H9 (cell line): Measurements from ENCODE around the gene SYCE3. TPM values are rescaled to one million over a fixed set of nuclear protein-coding genes. Genes with fewer than 3 reads are reported as not detected.

Source experiments
- DNase-seq: peaks from one replicate; pipeline ENCODE4 v3.0.0-alpha.2; 2017
- H2AFZ ChIP-seq: one replicate; pipeline ENCODE4 v1.6.1; 2013; ENCODE audit warnings: mild to moderate bottlenecking, low read length, control low read depth, moderate library complexity
- H2AK5ac ChIP-seq: 2 replicates; pipeline ENCODE4 v1.6.1; 2013; ENCODE audit warnings: low read length, control low read depth, mixed read lengths; ENCODE audit not compliant: insufficient read length
- H2BK120ac ChIP-seq: one replicate; pipeline ENCODE4 v1.6.1; 2013; ENCODE audit warnings: low read depth, mild to moderate bottlenecking, low read length, control low read depth, inconsistent platforms; ENCODE audit not compliant: poor library complexity, severe bottlenecking
- H2BK12ac ChIP-seq: 2 replicates; pipeline ENCODE4 v1.6.1; 2013; ENCODE audit warnings: low read length, control low read depth, mixed read lengths, low read depth; ENCODE audit not compliant: insufficient read length
- H2BK15ac ChIP-seq: 2 replicates; pipeline ENCODE4 v1.6.1; 2013; ENCODE audit warnings: low read depth, low read length, control low read depth
- H2BK20ac ChIP-seq: one replicate; pipeline ENCODE4 v1.6.1; 2013; ENCODE audit warnings: low read depth, mild to moderate bottlenecking, low read length, control low read depth, inconsistent platforms; ENCODE audit not compliant: poor library complexity, severe bottlenecking
- H2BK5ac ChIP-seq: 2 replicates; pipeline ENCODE4 v1.6.1; 2013; ENCODE audit warnings: low read length, control low read depth, mixed read lengths; ENCODE audit not compliant: insufficient read length
- H3K14ac ChIP-seq: 2 replicates; pipeline ENCODE4 v1.6.1; 2013; ENCODE audit warnings: low read length, control low read depth; ENCODE audit not compliant: insufficient read depth
- H3K18ac ChIP-seq: 2 replicates; pipeline ENCODE4 v1.6.1; 2013; ENCODE audit warnings: low read depth, mild to moderate bottlenecking, mixed read lengths, low read length, control low read depth; ENCODE audit not compliant: insufficient read length
- H3K23ac ChIP-seq: 2 replicates; pipeline ENCODE4 v1.6.1; 2013; ENCODE audit warnings: low read length, control low read depth, mixed read lengths, low read depth; ENCODE audit not compliant: insufficient read length
- H3K23me2 ChIP-seq: 2 replicates; pipeline ENCODE4 v1.6.1; 2013; ENCODE audit warnings: low read depth, mild to moderate bottlenecking, mixed read lengths, low read length, control low read depth; ENCODE audit not compliant: insufficient read length, poor library complexity, severe bottlenecking
- H3K27ac ChIP-seq: 2 replicates; pipeline ENCODE4 v1.5.1; 2013; ENCODE audit warnings: low read length, control low read depth, mixed read lengths, low read depth; ENCODE audit not compliant: insufficient read length
- H3K27me3 ChIP-seq: 2 replicates; pipeline ENCODE4 v1.6.1; 2013; ENCODE audit warnings: low read length, control low read depth, inconsistent platforms; ENCODE audit not compliant: insufficient read depth
- H3K4ac ChIP-seq: 2 replicates; pipeline ENCODE4 v1.6.1; 2013; ENCODE audit warnings: low read depth, mild to moderate bottlenecking, control low read depth, inconsistent platforms, low read length, moderate library complexity
- H3K4me1 ChIP-seq: 2 replicates; pipeline ENCODE4 v1.6.1; 2013; ENCODE audit warnings: low read length, control low read depth, inconsistent platforms; ENCODE audit not compliant: insufficient read depth
- H3K4me2 ChIP-seq: 2 replicates; pipeline ENCODE4 v1.6.1; 2013; ENCODE audit warnings: low read length, control low read depth, mixed read lengths; ENCODE audit not compliant: insufficient read length, insufficient read depth
- H3K56ac ChIP-seq: 2 replicates; pipeline ENCODE4 v1.6.1; 2013; ENCODE audit warnings: low read depth, mild to moderate bottlenecking, mixed read lengths, low read length, control low read depth; ENCODE audit not compliant: insufficient read length
- H3K79me1 ChIP-seq: 2 replicates; pipeline ENCODE4 v1.6.1; 2013; ENCODE audit warnings: low read depth, mild to moderate bottlenecking, moderate library complexity, low read length, control low read depth, inconsistent platforms; ENCODE audit not compliant: insufficient read depth, poor library complexity, severe bottlenecking
- H3K79me2 ChIP-seq: 2 replicates; pipeline ENCODE4 v1.6.1; 2013; ENCODE audit warnings: low read length, control low read depth, inconsistent platforms; ENCODE audit not compliant: insufficient read depth
- H3K9ac ChIP-seq: 2 replicates; pipeline ENCODE4 v1.6.1; 2013; ENCODE audit warnings: low read length, control low read depth, mixed read lengths; ENCODE audit not compliant: insufficient read length; ENCODE audit errors: extremely low read depth
- H3K9me3 ChIP-seq: one replicate; pipeline ENCODE4 v1.6.1; 2013; ENCODE audit warnings: low read depth, low read length, inconsistent platforms; ENCODE audit not compliant: control insufficient read depth
- H3T11ph ChIP-seq: one replicate; pipeline ENCODE4 v1.6.1; 2013; ENCODE audit warnings: mild to moderate bottlenecking, low read length, control low read depth, inconsistent platforms
- H4K20me1 ChIP-seq: one replicate; pipeline ENCODE4 v1.6.1; 2013; ENCODE audit not compliant: control insufficient read depth, insufficient read length, insufficient read depth
- H4K5ac ChIP-seq: 2 replicates; pipeline ENCODE4 v1.6.1; 2013; ENCODE audit warnings: low read depth, mild to moderate bottlenecking, mixed read lengths, low read length, control low read depth; ENCODE audit not compliant: insufficient read length
- H4K8ac ChIP-seq: replicated peaks from 2 replicates; pipeline ENCODE4 v1.6.1; 2013; ENCODE audit warnings: low read length, control low read depth, mixed read lengths, low read depth; ENCODE audit not compliant: insufficient read length
- H4K91ac ChIP-seq: 2 replicates; pipeline ENCODE4 v1.6.1; 2013; ENCODE audit warnings: low read depth, mild to moderate bottlenecking, moderate library complexity, mixed read lengths, low read length, control low read depth; ENCODE audit not compliant: insufficient read length
- H3K27ac Mint-ChIP-seq, 3 experiments: 2 replicates in 2 of 3; 3 replicates in 1 of 3; pipeline ENCODE4 v1.8.0; 2020 to 2021; ENCODE audit warnings: mixed read lengths in 3 of 3, mild to moderate bottlenecking in 1 of 3, moderate library complexity in 1 of 3
- H3K27me3 Mint-ChIP-seq: 2 replicates; pipeline ENCODE4 v1.8.0; 2021; ENCODE audit warnings: low read depth, mild to moderate bottlenecking, moderate library complexity, mixed read lengths
- H3K36me3 Mint-ChIP-seq, 3 experiments: 2 replicates in 2 of 3; 3 replicates in 1 of 3; pipeline ENCODE4 v1.8.0; 2020 to 2021; ENCODE audit warnings: low read depth in 3 of 3, mixed read lengths in 3 of 3; ENCODE audit not compliant: insufficient read depth in 1 of 3
- H3K4me1 Mint-ChIP-seq, 2 experiments: 2 replicates each; pipeline ENCODE4 v1.8.0; 2020; ENCODE audit warnings: mixed read lengths in 2 of 2
- H3K4me3 Mint-ChIP-seq, 2 experiments: 2 replicates in 1 of 2; 3 replicates in 1 of 2; pipeline ENCODE4 v1.8.0; 2020 to 2021; ENCODE audit warnings: mild to moderate bottlenecking in 2 of 2, mixed read lengths in 2 of 2, moderate library complexity in 1 of 2
- H3K9me3 Mint-ChIP-seq, 2 experiments: 2 replicates in 1 of 2; 3 replicates in 1 of 2; pipeline ENCODE4 v1.8.0; 2020; ENCODE audit warnings: mild to moderate bottlenecking in 2 of 2, mixed read lengths in 2 of 2, moderate library complexity in 1 of 2
- WGBS: extraction: QIAGEN DNeasy Blood & Tissue Kit; methylation state at CpG from one replicate; pipeline ENCODE4 v1.1.7; 2013; ENCODE audit warnings: missing lambda C conversion rate, low lambda C conversion rate, mixed read lengths; ENCODE audit not compliant: insufficient read length; ENCODE audit errors: extremely low coverage; 5-methylcytosine and 5-hydroxymethylcytosine counted together
- total RNA-seq: library from RNA; stranded (reverse); gene quantifications from 2 replicates; pipeline ENCODE4 v1.2.1, GENCODE V29; 2021
- TF ChIP-seq, protein P1 (sequence below): fragments of 200-600 bp; sonication (generic); conservative IDR thresholded peaks from 3 replicates; pipeline ENCODE4 v1.8.0; 2021; ENCODE audit warnings: antibody characterized with exemption, mild to moderate bottlenecking

SYCE3 gene
- total RNA-seq, 1 experiment from 2014 or later = 0.85 TPM

DNA sequence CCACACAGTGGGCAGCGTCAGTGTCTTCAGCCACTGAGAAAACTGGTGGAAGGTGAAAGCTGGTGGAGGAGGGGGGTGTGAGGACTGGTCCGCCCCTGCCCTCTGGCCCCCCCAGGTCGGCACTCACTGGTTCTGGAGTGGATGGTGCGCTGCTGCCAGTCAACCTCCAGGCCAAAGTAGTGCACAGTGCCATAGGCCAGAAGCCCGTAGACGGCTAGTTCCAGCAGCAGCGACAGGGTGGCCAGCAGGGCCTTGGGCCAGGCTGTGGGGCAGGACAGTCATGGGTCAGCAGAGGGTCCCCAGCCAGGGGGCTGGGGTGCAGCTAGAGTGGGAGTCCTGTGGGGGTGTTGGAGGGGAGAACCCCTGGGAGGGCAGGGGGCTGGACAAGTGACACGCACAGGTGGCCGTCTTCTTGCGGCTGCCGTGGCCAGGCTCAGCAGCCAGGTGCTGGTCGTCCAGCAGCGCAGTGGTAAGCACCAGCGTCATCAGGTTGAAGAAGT, 57.4 kb downstream of the SYCE3 start:
- H3K56ac ChIP-seq = no peak overlapping the region
- H3K9me3 Mint-ChIP-seq = no peaks in the 10 kb centered on the region
- H2BK120ac ChIP-seq = no peak overlapping the region
- peaks cover 12% of the 10 kb centered on the region for H3K23me2 ChIP-seq
- no peak overlapping the region for H3K9ac ChIP-seq
- DNase-seq = no peak
- no peaks in the 10 kb centered on the region for H4K20me1 ChIP-seq
- TF ChIP-seq, protein P1, sequence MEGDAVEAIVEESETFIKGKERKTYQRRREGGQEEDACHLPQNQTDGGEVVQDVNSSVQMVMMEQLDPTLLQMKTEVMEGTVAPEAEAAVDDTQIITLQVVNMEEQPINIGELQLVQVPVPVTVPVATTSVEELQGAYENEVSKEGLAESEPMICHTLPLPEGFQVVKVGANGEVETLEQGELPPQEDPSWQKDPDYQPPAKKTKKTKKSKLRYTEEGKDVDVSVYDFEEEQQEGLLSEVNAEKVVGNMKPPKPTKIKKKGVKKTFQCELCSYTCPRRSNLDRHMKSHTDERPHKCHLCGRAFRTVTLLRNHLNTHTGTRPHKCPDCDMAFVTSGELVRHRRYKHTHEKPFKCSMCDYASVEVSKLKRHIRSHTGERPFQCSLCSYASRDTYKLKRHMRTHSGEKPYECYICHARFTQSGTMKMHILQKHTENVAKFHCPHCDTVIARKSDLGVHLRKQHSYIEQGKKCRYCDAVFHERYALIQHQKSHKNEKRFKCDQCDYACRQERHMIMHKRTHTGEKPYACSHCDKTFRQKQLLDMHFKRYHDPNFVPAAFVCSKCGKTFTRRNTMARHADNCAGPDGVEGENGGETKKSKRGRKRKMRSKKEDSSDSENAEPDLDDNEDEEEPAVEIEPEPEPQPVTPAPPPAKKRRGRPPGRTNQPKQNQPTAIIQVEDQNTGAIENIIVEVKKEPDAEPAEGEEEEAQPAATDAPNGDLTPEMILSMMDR = no peak
- no peak overlapping the region for H3K4ac ChIP-seq
- no peaks in the 10 kb centered on the region for H3K4me1 ChIP-seq
- H2BK15ac ChIP-seq = no peak overlapping the region
- peaks cover 10 to 14% of the 10 kb centered on the region in 2 experiments for H3K4me1 Mint-ChIP-seq
- no CpG with 5 or more reads among the region's 14 CpGs for WGBS
- H4K8ac ChIP-seq = no peak overlapping the region
- no peak overlapping the region for H3K27ac Mint-ChIP-seq
- H2AK5ac ChIP-seq = no peak overlapping the region
- no peak overlapping the region for H2BK5ac ChIP-seq
- no peak overlapping the region for H3K4me2 ChIP-seq
- H3K36me3 Mint-ChIP-seq = peaks cover 0 to 3% (median 0%) of the 10 kb centered on the region in 3 experiments; a peak in 2 of 7 replicates
- H3K27me3 Mint-ChIP-seq = no peaks in the 10 kb centered on the region
- no peaks in the 10 kb centered on the region for H3K9me3 ChIP-seq
- no peak overlapping the region for H3K4me3 Mint-ChIP-seq
- no peak overlapping the region for H4K91ac ChIP-seq
- peaks cover 9% of the 10 kb centered on the region; the same call in 1 of the 2 replicates for H3K79me2 ChIP-seq
- no peak overlapping the region for H3K23ac ChIP-seq
- H3T11ph ChIP-seq = no peak overlapping the region
- H2BK12ac ChIP-seq = no peak overlapping the region
- H3K79me1 ChIP-seq = peaks cover 7% of the 10 kb centered on the region
- H2AFZ ChIP-seq = no peak overlapping the region
- H2BK20ac ChIP-seq = no peak overlapping the region
- no peak overlapping the region for H3K14ac ChIP-seq
- no peaks in the 10 kb centered on the region for H3K27me3 ChIP-seq
- no peak overlapping the region for H3K18ac ChIP-seq
- H3K27ac ChIP-seq = no peak overlapping the region
- H4K5ac ChIP-seq = no peak overlapping the region
